ENCODE measurements around the gene TAP2. TPM values are rescaled to one million over a fixed set of nuclear protein-coding genes. Genes with fewer than 3 reads are reported as not detected.

The TAP2 gene
- total RNA-seq, 1 donor from 2014 or later = 45.8 TPM

GRCh38 chr6:32792901-32793435 is 45.6 kb downstream of the TAP2 start:
- no peak for DNase-seq (ENCODE audit: low spot score)

- DNase-seq (ENCODE audit: low spot score) = no peak
Measured at GRCh38 chr6:32790306-32790705, 48.2 kb downstream of the TAP2 start.

Other genes with a start within 250 kb of the TAP2 start
- gene HLA-DRB1, start 248.9 kb downstream of the TAP2 start, total RNA-seq = 133 TPM
- gene HLA-DQA1, start 201.3 kb downstream of the TAP2 start, total RNA-seq = 12.7 TPM
- gene HLA-DQB1, start 172.1 kb downstream of the TAP2 start, total RNA-seq = 21.5 TPM
- 1.5 TPM for gene HLA-DQA2, start 97.3 kb downstream of the TAP2 start, total RNA-seq
- 3.0 TPM for gene HLA-DQB2, start 75.2 kb downstream of the TAP2 start, total RNA-seq
- not detected for gene HLA-DOB, start 21.7 kb downstream of the TAP2 start, total RNA-seq
- 46.4 TPM for gene PSMB8, start 5.3 kb upstream of the TAP2 start, total RNA-seq
- 41.6 TPM for gene TAP1, start 15.0 kb upstream of the TAP2 start, total RNA-seq
- gene PSMB9, start 15.5 kb upstream of the TAP2 start, total RNA-seq = 28.9 TPM
- gene HLA-DMB, start 102.3 kb upstream of the TAP2 start, total RNA-seq = 12.3 TPM
- gene HLA-DMA, start 114.4 kb upstream of the TAP2 start, total RNA-seq = 42.9 TPM
- gene BRD2, start 129.9 kb upstream of the TAP2 start, total RNA-seq = 132 TPM
- gene HLA-DOA, start 170.9 kb upstream of the TAP2 start, total RNA-seq = 5.0 TPM
- 82.5 TPM for gene HLA-DPA1, start 234.9 kb upstream of the TAP2 start, total RNA-seq
- 52.5 TPM for gene HLA-DPB1, start 237.3 kb upstream of the TAP2 start, total RNA-seq